ENCODE results near the gene SSR3. TPM values are rescaled to one million over a fixed set of nuclear protein-coding genes. Genes with fewer than 3 reads are reported as not detected.

SSR3 gene
- total and polyA plus RNA-seq, 9 of the 15 experiments (the other 6 are each of a cell fraction or from before 2014, with no cell fraction given), result 104 to 464 (median 307) TPM

GRCh38 chr3:156493887-156494286, 61.0 kb downstream of the SSR3 start:
- POLR2A ChIA-PET, result interaction anchor here (0.7 kb wide), 1 partner anchor 11 kb away, joined by 3 read pairs; no protein-coding TSS in a partner anchor
- intact Hi-C loops (cut with micrococcal nuclease) (no loop called here), in situ Hi-C loops (cut with MboI) (no loop called here)
- 28% methylated on average over 3 of the region's 3 CpGs for WGBS (ENCODE audit: insufficient coverage, low coverage, missing lambda C conversion rate)
- no peak overlapping the region for H2AFZ ChIP-seq (ENCODE audit: low read depth, low read length)
- H3K9me1 ChIP-seq (ENCODE audit: control insufficient read depth, insufficient read depth, low read length), result no peaks in the 10 kb centered on the region
- no TSS peak for BruUV-seq (replicated peaks)
- H3K9ac ChIP-seq (ENCODE audit: insufficient read depth in 1 of 2, low read depth in 2 of 2, low read length in 2 of 2), result no peak overlapping the region
- H3K79me2 ChIP-seq (ENCODE audit: control insufficient read depth, insufficient read depth, low read length), result no peaks in the 10 kb centered on the region
- no peak for TF ChIP-seq ZNF3 (CRISPR knock-in tag; IDR thresholded peaks at IDR 0.05)
- no peak for TF ChIP-seq NR2F6 (CRISPR knock-in tag; IDR thresholded peaks at IDR 0.05)
- no peak for TF ChIP-seq ETV5 (CRISPR knock-in tag; IDR thresholded peaks at IDR 0.05; ENCODE audit: low read depth)
- TF ChIP-seq YBX1 (IDR thresholded peaks at IDR 0.05), result no peak
- TF ChIP-seq KAT2B (IDR thresholded peaks at IDR 0.05; ENCODE audit: low read depth, low read length), result no peak
- no peak for TF ChIP-seq FOSL1 (tag; conservative IDR thresholded peaks at IDR 0.05)
- TF ChIP-seq HNRNPK (IDR thresholded peaks at IDR 0.05; ENCODE audit: low read depth, low read length, poor library complexity, severe bottlenecking), result no peak
- no peak for TF ChIP-seq YY1 (IDR thresholded peaks at IDR 0.05; ENCODE audit: borderline replicate concordance in 1 of 3, control insufficient read depth in 1 of 3, extremely low read depth in 1 of 3, insufficient read depth in 3 of 3, insufficient read length in 1 of 3, insufficient replicate concordance in 2 of 3, low read depth in 1 of 3, low read length in 2 of 3)
- TF ChIP-seq MEF2A (IDR thresholded peaks at IDR 0.05; ENCODE audit: control insufficient read depth, low read depth, low read length), result no peak
- no peak for TF ChIP-seq CEBPB (tag; IDR thresholded peaks at IDR 0.05)
- ATAC-seq (no peak), FAIRE-seq (no peak), DNase-seq (ENCODE audit: extremely low read depth in 1 of 4, low spot score in 3 of 4) (no peak)
- H3K36me3 ChIP-seq (ENCODE audit: control insufficient read depth, insufficient read depth, low read length), result no peaks in the 10 kb centered on the region
- H3K4me1 ChIP-seq (replicated peaks in 1 of 2; ENCODE audit: control insufficient read depth in 2 of 2, insufficient read depth in 2 of 2, low read length in 2 of 2), result peaks cover 0 to 23% of the 10 kb centered on the region in 2 experiments; a peak in 2 of 5 replicates
- no peaks in the 10 kb centered on the region for H3K27me3 ChIP-seq (ENCODE audit: control insufficient read depth in 2 of 2, insufficient read depth in 2 of 2, low read length in 2 of 2)
- H3K4me2 ChIP-seq (ENCODE audit: insufficient read depth, low read length), result no peak overlapping the region
- H3K27ac ChIP-seq (ENCODE audit: extremely low read depth, low read depth, low read length), result no peak overlapping the region
- no peaks in the 10 kb centered on the region for H4K20me1 ChIP-seq (replicated peaks; ENCODE audit: control insufficient read depth, insufficient read depth, low read length)
- no peak overlapping the region for H3K4me3 ChIP-seq
- CTCF ChIA-PET (ENCODE audit: low intra/inter-chr PET ratio), result no interaction called here
- H3K9me3 ChIP-seq (replicated peaks; ENCODE audit: control insufficient read depth, insufficient read depth, low read depth, low read length), result 0 out of 2 replicates have a peak, but pooled peaks cover 2% of the 10 kb centered on the region
